ENCODE data around the gene KIAA1217.

The KIAA1217 gene

GRCh38 chr10:24502801-24503460, 294.0 kb downstream of the KIAA1217 start:
- no peak overlapping the region for H3K4me3 ChIP-seq
- no peak overlapping the region for H3K27ac ChIP-seq
- no peak for TF ChIP-seq CTCF (IDR thresholded peaks at IDR 0.05)
- DNase-seq (ENCODE audit: low spot score): peak; percentile 24

- Histone ChIP-seq H3K4me3 (no peak overlapping the region), H3K27ac (no peak overlapping the region)
- TF ChIP-seq CTCF (IDR thresholded peaks at IDR 0.05): peak; percentile 34
- no peak for DNase-seq (ENCODE audit: low spot score)
Observed at GRCh38 chr10:24503461-24504320, 294.8 kb downstream of the KIAA1217 start.

- DNase-seq (ENCODE audit: low spot score): peak; percentile 22
- H3K4me3 ChIP-seq: no peak overlapping the region
- TF ChIP-seq CTCF (IDR thresholded peaks at IDR 0.05): no peak
- H3K27ac ChIP-seq: no peak overlapping the region
Observed at GRCh38 chr10:24505759-24506158, 296.8 kb downstream of the KIAA1217 start.

- no peak for DNase-seq (ENCODE audit: low spot score)
- no peak overlapping the region for H3K4me3 ChIP-seq
- no peak for TF ChIP-seq CTCF (IDR thresholded peaks at IDR 0.05)
- no peak overlapping the region for H3K27ac ChIP-seq
Observed at GRCh38 chr10:24513155-24513554, 304.2 kb downstream of the KIAA1217 start.

- Histone ChIP-seq H3K4me3 (no peak overlapping the region), H3K27ac (no peak overlapping the region)
- TF ChIP-seq CTCF (IDR thresholded peaks at IDR 0.05): no peak
- no peak for DNase-seq (ENCODE audit: low spot score)
Observed at GRCh38 chr10:24515481-24515880, 306.5 kb downstream of the KIAA1217 start.

- no peak for TF ChIP-seq CTCF (IDR thresholded peaks at IDR 0.05)
- no peak for DNase-seq (ENCODE audit: low spot score)
- Histone ChIP-seq H3K27ac (peak overlapping the region in 1 of 2 donors; percentile 26), H3K4me3 (no peak overlapping the region)
Observed at GRCh38 chr10:24518411-24518810, 309.5 kb downstream of the KIAA1217 start.
